H1 (cell line): Measurements from ENCODE around the gene LGALS4. TPM values are rescaled to one million over a fixed set of nuclear protein-coding genes. Genes with fewer than 3 reads are reported as not detected.

Experiments
- JUND ChIP-seq: IDR thresholded peaks from 2 replicates; pipeline ENCODE4 v1.6.1; 2011; ENCODE audit warnings: mild to moderate bottlenecking, improper control_type of control experiment, low read length
- PHF8 ChIP-seq: fragments of 200-600 bp; sonication (generic); conservative IDR thresholded peaks from 2 replicates; pipeline ENCODE4 v1.7.1; 2012; ENCODE audit warnings: low read depth, mild to moderate bottlenecking, inconsistent platforms, low read length, moderate library complexity
- polyA plus RNA-seq, 7 experiments: library from polyadenylated mRNA; depleted of rRNA in 3 of 7; stranded (reverse) in 5 of 7; unstranded in 2 of 7; fragments of >200 nt in 5 of 7; fragments of 200-250 nt in 2 of 7; gene quantifications; 1 replicate in 5 of 7; 2 replicates in 1 of 7; 4 replicates in 1 of 7; pipeline versions ENCODE4 v1.2.1 to v1.2.3, GENCODE V29; 2011 to 2013; ENCODE audit warnings: missing spikeins in 2 of 7, mixed read lengths in 2 of 7
- total RNA-seq: library from RNA; stranded (reverse); fragmentation: NEBNext Ultra II Directional; extraction: Animal tissue kit (Norgen Biotek cat#: 25700); gene quantifications from 2 replicates; pipeline ENCODE4 v1.2.1, GENCODE V29; 2021
- TF ChIP-seq, protein P1 (sequence below): IDR thresholded peaks from 2 replicates; pipeline ENCODE4 v1.6.1; 2011; ENCODE audit warnings: low read length, improper control_type of control experiment

Gene LGALS4
- total and polyA plus RNA-seq, 2 of the 8 experiments (the other 6 are each of a cell fraction or from before 2014, with no cell fraction given), result 0.32 to 0.37 TPM

DNA sequence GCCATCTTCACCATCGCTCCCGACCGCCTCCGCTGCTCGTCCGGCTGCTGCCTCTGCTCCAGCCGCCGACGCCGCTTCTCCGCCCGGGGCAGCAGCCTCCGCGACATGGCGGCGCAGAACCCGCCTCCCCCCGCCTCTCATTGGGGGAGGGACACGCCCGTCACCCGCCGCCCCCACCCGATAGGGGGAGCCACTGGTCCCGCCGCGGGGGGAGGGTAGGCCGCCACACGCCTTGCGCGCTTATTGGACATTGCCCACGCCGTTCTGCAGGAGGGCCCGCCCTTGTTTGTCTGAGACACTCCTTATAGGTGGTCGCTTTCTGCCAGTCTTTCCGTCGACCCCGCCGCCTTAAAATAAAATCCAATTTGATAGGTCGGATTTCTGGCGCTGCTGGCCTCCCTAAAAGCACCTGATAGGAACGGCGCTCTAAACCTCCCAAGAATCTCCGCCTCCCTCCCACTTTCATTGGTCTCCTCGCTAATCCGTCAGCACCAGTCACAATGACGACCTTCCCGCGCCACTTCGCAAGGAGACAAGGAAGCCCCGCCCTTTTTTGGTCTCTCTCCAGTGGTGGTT, 37.2 kb upstream of the LGALS4 start, which contains the start of gene HNRNPL (continued):
- TF ChIP-seq, protein P1, sequence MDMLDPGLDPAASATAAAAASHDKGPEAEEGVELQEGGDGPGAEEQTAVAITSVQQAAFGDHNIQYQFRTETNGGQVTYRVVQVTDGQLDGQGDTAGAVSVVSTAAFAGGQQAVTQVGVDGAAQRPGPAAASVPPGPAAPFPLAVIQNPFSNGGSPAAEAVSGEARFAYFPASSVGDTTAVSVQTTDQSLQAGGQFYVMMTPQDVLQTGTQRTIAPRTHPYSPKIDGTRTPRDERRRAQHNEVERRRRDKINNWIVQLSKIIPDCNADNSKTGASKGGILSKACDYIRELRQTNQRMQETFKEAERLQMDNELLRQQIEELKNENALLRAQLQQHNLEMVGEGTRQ, result no peak
- TF ChIP-seq JUND, result no peak
- no peak; the same call in 1 of the 2 replicates for TF ChIP-seq PHF8
- TF ChIP-seq, all 59 proteins: peak for 17
